GM18517 (cell line): ENCODE data around the gene IGFBP2.

ENCODE experiments used
- ATAC-seq: cut with Tn5 transposase; IDR thresholded peaks from one replicate; pipeline ENCODE4 v1.9.1; 2021; ENCODE audit warnings: mild to moderate bottlenecking, moderate library complexity; ENCODE audit not compliant: unreplicated experiment

IGFBP2 gene

GRCh38 chr2:216661051-216661450, 27.8 kb downstream of the IGFBP2 start:
- no peak for ATAC-seq

- no peak for ATAC-seq
These were observed 28.6 kb downstream of the IGFBP2 start for GRCh38 chr2:216661639-216662375.

- no peak for ATAC-seq
These were observed 29.9 kb downstream of the IGFBP2 start for GRCh38 chr2:216663106-216663505.

GRCh38 chr2:216663846-216664245, 30.6 kb downstream of the IGFBP2 start:
- no peak for ATAC-seq

GRCh38 chr2:216664593-216665034, 31.4 kb downstream of the IGFBP2 start:
- ATAC-seq, result no peak

GRCh38 chr2:216665242-216665641, 32.0 kb downstream of the IGFBP2 start:
- ATAC-seq, result no peak

GRCh38 chr2:216665717-216666116, 32.5 kb downstream of the IGFBP2 start:
- ATAC-seq, result no peak

- peak; percentile 64 for ATAC-seq
These were observed 33.4 kb downstream of the IGFBP2 start for GRCh38 chr2:216666461-216667233.

GRCh38 chr2:216670266-216671080, 37.3 kb downstream of the IGFBP2 start:
- no peak for ATAC-seq

GRCh38 chr2:216671081-216671411, 37.8 kb downstream of the IGFBP2 start:
- ATAC-seq, result no peak

- ATAC-seq, result no peak
These were observed 38.6 kb downstream of the IGFBP2 start for GRCh38 chr2:216671791-216672343.

- ATAC-seq, result no peak
These were observed 39.2 kb downstream of the IGFBP2 start for GRCh38 chr2:216672466-216672865.

- no peak for ATAC-seq
These were observed 39.8 kb downstream of the IGFBP2 start for GRCh38 chr2:216673021-216673420.

GRCh38 chr2:216673609-216674008, 40.4 kb downstream of the IGFBP2 start:
- ATAC-seq, result no peak

- no peak for ATAC-seq
These were observed 41.2 kb downstream of the IGFBP2 start for GRCh38 chr2:216674376-216674775.

GRCh38 chr2:216676630-216677029, 43.4 kb downstream of the IGFBP2 start:
- no peak for ATAC-seq

GRCh38 chr2:216677439-216678097, 44.3 kb downstream of the IGFBP2 start:
- no peak for ATAC-seq

GRCh38 chr2:216678098-216678465, 44.9 kb downstream of the IGFBP2 start:
- no peak for ATAC-seq

GRCh38 chr2:216678813-216679657, 45.8 kb downstream of the IGFBP2 start:
- ATAC-seq, result no peak

- ATAC-seq, result no peak
These were observed 46.4 kb downstream of the IGFBP2 start for GRCh38 chr2:216679658-216680024.
